Bronchial epithelial cell (primary cell): Measurements from ENCODE around the gene KCNC1. TPM values are rescaled to one million over a fixed set of nuclear protein-coding genes. Genes with fewer than 3 reads are reported as not detected.

Experiments used
- DNase-seq: peaks from one replicate; pipeline ENCODE4 v3.0.0-alpha.2; 2010; ENCODE audit warnings: low read depth
- FAIRE-seq: peaks from 2 replicates; lab custom pipeline; 2011; peaks lifted over from hg19 to GRCh38; lab: Jason Lieb, UNC
- H3K27me3 ChIP-seq: 2 replicates; pipeline ENCODE4 v1.5.1; 2011; ENCODE audit warnings: low read length; ENCODE audit not compliant: control insufficient read depth, insufficient read depth
- H3K36me3 ChIP-seq: 2 replicates; pipeline ENCODE4 v1.5.1; 2011; ENCODE audit warnings: low read length; ENCODE audit not compliant: control insufficient read depth, insufficient read depth
- H3K4me3 ChIP-seq: 2 replicates; pipeline ENCODE4 v1.5.1; 2011; ENCODE audit warnings: mild to moderate bottlenecking, low read depth, low read length, control low read depth
- total RNA-seq: library from RNA; depleted of rRNA; stranded (reverse); fragments of >200 nt; gene quantifications from 2 replicates; pipeline ENCODE4 v1.2.1, GENCODE V29; 2014
- TF ChIP-seq, protein P1 (sequence below): IDR thresholded peaks from 2 replicates; pipeline ENCODE4 v1.5.1; 2011; ENCODE audit warnings: mild to moderate bottlenecking, moderate library complexity, low read length, control low read depth, inconsistent platforms; ENCODE audit not compliant: insufficient read depth, severe bottlenecking

Gene KCNC1
- total RNA-seq, 1 donor from 2014 or later: not detected

GRCh38 chr11:17779861-17780594, 45.4 kb downstream of the KCNC1 start:
- FAIRE-seq (no peak), DNase-seq (no peak)
- TF ChIP-seq, protein P1, sequence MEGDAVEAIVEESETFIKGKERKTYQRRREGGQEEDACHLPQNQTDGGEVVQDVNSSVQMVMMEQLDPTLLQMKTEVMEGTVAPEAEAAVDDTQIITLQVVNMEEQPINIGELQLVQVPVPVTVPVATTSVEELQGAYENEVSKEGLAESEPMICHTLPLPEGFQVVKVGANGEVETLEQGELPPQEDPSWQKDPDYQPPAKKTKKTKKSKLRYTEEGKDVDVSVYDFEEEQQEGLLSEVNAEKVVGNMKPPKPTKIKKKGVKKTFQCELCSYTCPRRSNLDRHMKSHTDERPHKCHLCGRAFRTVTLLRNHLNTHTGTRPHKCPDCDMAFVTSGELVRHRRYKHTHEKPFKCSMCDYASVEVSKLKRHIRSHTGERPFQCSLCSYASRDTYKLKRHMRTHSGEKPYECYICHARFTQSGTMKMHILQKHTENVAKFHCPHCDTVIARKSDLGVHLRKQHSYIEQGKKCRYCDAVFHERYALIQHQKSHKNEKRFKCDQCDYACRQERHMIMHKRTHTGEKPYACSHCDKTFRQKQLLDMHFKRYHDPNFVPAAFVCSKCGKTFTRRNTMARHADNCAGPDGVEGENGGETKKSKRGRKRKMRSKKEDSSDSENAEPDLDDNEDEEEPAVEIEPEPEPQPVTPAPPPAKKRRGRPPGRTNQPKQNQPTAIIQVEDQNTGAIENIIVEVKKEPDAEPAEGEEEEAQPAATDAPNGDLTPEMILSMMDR: no peak
- Histone ChIP-seq H3K27me3 (peaks cover 2% of the 10 kb centered on the region), H3K36me3 (no peaks in the 10 kb centered on the region), H3K4me3 (no peak overlapping the region)

DNA sequence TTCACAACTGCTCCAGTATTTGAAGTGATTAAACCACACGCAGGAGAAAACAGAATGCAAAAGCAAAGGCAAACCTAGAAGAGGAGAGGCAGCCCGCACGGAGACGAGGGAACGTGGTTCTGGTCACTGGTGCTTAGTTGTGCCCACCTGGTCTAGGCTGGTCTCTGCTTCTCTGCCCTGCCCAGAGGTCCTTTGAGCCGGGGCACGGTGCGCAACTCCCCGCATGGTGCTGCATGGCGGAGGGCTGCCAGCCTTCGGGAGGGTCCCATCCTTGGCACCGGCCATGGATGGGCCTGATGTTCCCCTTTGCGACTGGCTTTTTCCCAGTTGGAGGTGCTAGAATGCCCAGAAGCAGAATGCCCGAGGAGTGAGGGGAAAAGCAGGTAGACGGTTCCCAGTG, 46.1 kb downstream of the KCNC1 start:
- DNase-seq (no peak), FAIRE-seq (no peak)
- Histone ChIP-seq H3K27me3 (peaks cover 2% of the 10 kb centered on the region), H3K36me3 (no peaks in the 10 kb centered on the region), H3K4me3 (no peak overlapping the region)
- TF ChIP-seq, protein P1: no peak

DNA sequence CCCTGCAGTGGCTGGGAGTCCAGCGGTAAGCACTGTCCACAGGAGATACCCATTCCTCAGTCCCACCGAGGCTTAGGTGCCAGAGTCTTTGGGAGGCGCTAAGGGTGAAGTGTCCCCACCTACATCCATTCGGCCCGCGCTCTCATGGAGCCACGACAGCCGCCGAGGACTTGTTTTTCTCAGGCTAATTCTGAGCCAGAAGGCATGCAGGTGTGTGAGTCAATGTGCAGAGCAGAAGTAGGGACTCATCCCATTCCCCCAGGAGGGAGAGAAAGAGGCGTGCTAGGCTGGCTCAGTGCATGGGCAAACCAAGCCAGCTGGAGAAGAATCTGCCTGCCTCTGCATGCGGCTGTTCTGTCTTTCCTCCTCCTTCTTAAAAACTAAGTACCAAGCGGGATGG, 46.6 kb downstream of the KCNC1 start:
- DNase-seq (peak; percentile 27), FAIRE-seq (no peak)
- H3K27me3 ChIP-seq: peaks cover 2% of the 10 kb centered on the region

GRCh38 chr11:17781626-17782025, 47.0 kb downstream of the KCNC1 start:
- peaks cover 2% of the 10 kb centered on the region for H3K27me3 ChIP-seq
- DNase-seq (no peak), FAIRE-seq (no peak)
- no peaks in the 10 kb centered on the region for H3K36me3 ChIP-seq
- TF ChIP-seq, protein P1: no peak
- no peak overlapping the region for H3K4me3 ChIP-seq

More for the DNA sequence above, 46.6 kb downstream of the KCNC1 start:
- Histone ChIP-seq H3K4me3 (no peak overlapping the region), H3K36me3 (no peaks in the 10 kb centered on the region)
- TF ChIP-seq, protein P1: no peak

GRCh38 chr11:17782145-17782544, 47.6 kb downstream of the KCNC1 start:
- DNase-seq (no peak), FAIRE-seq (no peak)
- TF ChIP-seq, protein P1: no peak
- H3K27me3 ChIP-seq: peaks cover 2% of the 10 kb centered on the region
- H3K4me3 ChIP-seq: no peak overlapping the region
- H3K36me3 ChIP-seq: no peaks in the 10 kb centered on the region
